T1000 (cell line): ENCODE data around the gene PYROXD2.
"Not testable (repeated sequence)": the region's sequence is repeated elsewhere in the genome, so short reads cannot be mapped to it uniquely, and the experiment has no call there.

Experiments
- DNase-seq: peaks from one replicate; lab custom pipeline; 2025; ENCODE audit warnings: mixed read lengths; lab: John Stamatoyannopoulos, UW

Gene PYROXD2

DNA sequence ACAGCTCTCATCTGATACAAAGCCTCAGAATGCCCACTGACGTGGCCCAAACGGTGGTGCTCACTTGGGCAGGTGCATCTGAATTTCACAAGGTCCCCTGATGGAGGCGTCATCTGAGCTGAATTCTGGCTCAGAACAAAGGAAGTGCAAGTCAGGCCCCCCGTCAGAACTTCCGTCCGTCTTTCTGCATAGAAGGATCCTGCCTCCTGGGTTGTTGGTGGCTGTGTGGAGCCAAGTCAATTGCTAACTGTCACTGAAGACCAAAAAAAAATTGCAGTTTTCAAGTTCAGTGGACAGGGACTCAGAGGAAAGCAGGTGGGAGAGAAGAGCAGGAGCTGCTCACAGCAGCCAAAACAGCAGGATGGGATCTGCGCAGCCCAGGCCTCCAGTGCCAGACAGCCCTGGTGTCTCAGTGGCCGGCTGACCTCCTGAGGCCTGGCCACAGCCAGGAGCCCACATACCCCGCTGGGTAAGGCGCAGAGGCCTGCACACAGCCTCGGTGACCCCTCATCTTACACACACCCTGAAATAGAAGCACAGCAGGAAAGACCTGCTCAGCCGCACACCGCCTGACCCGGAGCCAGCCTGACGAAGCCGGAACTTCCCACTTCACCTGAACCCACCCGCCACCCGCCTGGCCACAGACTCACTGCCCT, 49.4 kb downstream of the PYROXD2 start:
- DNase-seq: no peak

DNA sequence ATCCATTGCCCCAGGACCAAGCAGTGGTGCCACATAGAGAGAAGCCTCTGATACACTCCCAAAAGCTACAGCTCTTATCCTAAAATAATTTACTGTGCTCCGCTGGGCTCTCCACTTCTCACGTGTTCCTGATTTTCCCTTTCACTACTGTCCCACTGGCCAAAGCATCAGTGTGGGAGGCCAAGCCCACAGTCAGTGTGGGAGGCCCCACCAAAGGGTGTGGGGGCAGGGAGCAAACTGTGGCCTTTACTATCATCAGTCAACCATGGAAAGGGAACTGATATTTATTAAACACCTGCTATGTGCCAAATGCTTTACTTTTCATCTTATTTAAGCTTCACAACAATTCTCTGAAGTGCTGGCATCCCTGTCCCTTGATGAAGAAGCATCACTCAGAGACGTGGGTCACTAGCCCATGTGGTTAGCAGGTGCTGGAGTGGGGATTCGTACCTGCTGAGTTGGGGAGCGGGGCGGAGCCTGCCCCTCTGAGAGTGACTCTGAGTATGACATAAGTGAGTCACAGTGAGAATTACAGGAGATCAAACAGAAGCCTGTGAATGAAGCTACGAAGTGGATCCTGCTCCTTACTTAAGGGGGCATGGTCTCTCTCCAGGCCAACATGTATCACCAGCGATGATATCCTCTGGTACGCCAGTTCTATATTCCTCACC, 50.4 kb downstream of the PYROXD2 start:
- DNase-seq: no peak

DNA sequence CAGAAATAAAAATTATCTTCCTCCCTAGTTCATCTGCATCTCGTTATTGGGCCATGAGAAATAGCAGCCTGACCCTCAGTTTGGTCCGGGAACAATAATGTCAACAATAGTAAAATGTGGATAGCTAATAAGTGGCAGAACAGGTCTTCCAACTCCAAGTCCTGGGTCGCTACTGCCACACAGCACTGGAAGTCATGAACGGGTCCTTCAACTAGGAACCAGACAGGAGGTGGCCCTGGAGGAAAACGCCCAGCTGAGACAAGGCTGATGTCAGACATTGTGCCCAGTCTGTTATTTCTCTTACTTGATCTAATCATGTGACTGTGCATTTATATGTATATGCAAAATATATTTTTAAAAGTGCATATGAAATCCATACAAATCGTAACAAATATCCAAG, 51.8 kb downstream of the PYROXD2 start:
- DNase-seq: no peak

DNA sequence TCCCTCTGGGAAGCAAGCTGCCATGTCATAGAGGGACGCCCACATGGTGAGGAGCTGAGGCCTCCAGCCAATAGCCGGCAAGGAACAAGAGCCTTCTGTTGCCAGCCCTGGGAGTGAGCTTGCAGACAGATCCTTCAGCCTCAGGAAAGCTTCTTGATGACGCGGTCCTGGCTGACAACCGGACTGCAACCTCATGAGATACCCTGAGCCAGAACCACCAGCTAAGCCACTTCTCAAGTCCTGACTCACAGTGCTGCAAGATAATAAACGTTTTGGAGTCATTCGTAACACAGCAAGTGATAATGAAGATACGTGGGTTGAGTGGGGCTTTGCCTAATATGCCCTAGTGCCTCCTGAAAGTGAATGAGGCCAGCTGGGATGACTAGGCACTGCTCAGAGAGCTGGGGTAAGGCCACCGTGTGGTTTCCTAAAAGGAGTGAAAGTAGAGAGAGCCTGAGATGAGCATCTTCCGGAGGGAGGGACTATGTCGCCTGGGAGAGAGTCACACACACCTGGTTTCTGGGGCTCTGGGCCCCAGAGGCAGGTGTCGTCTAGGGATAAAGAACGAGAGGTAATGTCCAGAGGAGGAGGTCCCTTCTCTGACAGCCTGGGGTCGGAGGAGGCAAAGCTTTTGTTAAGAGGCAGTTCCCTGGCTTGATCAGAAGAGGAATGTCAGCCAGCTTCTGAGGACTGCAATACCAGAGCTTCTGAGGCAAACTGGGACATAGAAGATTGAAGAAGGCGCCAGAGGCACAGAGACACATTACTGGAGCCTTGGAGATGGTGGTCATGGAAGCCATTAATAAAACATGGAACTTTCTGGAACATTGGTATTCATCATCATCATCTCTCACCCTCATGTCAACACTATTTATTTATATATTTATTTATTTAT, 53.6 kb downstream of the PYROXD2 start:
- peak; percentile 90 for DNase-seq

DNA sequence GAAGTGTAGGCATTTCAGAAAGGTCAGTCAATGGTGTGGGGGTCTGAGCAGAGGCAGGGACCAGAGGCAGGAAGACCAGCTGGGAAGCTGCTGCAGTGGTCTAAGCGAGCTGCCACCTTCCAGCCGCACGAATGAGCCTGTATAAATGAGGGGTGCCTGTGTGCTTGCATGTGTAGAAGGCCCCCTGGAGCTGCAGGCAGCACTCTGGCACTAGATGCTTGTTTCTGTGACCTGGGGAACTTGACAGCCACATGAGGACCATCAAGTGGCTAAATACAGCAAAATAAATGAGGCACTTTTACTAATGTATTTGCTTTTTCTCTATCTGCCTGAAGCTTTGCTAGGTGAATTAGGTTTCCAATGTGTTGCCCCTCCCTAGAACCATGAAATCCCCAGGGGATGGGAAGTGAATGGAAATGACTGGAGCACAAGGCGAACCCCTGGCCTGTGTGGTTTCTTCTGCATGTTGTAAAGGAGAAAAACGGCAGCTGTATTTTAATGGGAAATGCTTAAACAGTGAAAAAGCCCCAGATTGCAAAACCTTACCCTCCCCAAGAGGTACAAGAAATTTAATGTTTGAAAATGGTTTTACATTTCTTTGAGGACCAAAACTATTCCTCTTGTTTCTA, 57.7 kb downstream of the PYROXD2 start:
- DNase-seq: peak; percentile 53

DNA sequence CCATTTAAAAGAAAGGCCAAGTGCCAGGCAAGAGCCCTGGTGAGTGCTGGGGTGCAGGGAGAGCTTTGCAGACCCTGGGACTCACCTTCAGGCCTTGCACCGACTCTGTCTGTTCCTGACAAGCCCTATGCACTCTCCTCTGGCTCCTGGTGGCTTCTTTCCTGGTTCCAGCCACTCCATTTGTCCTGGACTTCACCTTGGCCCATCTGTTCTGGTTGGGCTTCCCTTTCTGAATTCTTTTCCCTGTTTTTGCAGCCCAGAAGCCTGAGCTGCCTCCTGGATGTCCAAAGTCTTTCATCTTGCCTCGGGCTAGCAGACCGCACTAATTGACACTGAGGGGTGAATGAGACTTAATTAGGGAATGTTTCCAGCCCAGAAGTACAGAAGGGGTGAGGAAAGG, 60.5 kb downstream of the PYROXD2 start:
- no peak for DNase-seq

DNA sequence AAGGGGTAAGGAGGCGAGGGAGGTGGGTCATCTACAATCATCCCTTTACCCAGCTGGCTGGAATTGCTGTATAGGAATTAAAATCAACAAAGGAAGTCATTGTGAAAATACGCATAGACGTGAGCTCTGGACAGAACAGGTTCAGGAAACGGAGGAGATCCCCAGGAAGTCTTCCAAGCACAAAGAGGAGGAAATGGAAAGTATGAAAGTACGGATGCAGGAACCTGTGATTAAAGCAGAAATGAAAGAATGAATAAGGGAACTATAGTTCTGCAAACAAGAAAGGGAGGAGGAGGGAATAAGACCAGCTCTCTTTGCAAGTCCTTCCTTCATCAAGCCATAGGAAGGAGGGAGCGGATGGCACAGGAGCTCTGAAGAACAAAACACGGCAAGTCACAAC, 61.8 kb downstream of the PYROXD2 start:
- no peak for DNase-seq

DNA sequence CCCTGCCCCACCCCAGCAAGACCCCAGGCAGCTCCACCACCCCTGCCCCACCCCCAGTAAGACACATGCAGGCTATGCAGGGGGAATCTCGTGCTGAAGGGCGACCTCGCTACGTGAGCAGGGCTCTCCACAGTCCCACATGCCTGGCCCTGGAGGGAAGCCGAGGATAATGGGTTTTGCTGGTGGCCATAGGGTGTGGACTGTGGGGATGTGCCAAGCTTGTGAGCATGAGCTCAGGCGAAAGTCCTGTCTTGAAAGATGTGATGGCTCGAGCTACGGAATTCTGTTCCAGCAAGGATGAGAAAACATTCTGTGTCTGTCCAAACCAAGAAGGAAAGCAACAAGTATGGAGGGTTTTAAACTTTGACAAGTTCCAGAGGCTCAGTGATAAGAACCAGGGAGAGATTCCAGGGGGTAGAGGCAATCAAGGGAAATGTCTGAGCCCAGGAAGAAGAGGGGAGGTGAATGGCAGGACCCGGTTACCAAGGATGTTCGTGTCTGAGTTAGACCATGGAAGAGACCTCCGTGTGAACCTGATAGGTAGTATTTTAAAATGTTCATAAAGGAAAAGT, 63.1 kb downstream of the PYROXD2 start:
- no peak for DNase-seq

DNA sequence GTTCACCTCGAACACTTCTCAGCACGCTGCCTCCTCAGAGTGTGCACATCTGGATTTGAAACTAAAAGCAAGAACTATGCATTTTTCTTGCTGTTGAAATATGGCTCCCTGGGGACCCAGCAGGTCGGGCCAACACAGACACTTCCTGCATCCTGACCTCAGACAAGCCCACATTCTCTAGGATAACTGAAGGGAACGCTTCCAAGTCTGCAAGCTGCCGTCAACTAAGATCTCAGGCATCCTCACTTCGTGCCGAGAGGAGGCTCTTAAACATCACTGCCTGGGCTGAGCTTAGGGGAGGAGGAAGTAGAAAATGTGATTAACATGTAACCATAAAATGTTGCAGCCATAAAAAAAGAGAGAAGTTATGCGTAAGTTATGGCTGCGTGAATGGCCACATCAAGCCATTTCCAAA, 65.5 kb downstream of the PYROXD2 start:
- DNase-seq: peak; percentile 75

DNA sequence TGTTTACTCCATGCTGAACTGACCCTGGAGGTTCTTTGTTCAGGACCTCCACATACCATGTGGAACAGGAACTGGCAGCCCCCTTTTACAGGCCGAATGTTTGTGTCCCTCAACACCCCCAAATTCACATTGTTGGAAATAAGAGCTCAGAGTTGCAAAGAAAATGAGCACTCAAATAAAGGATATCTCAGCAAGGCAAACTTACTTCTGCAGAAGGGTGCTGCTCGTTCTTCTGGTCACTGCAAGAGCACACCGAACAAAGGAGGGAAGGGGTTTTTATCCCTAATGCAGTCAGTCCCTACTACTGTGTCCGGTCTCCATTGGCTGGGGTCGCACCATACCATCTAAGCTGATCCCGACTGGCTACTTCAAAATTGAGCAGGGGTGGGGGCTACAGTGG, 68.1 kb downstream of the PYROXD2 start:
- no peak for DNase-seq

DNA sequence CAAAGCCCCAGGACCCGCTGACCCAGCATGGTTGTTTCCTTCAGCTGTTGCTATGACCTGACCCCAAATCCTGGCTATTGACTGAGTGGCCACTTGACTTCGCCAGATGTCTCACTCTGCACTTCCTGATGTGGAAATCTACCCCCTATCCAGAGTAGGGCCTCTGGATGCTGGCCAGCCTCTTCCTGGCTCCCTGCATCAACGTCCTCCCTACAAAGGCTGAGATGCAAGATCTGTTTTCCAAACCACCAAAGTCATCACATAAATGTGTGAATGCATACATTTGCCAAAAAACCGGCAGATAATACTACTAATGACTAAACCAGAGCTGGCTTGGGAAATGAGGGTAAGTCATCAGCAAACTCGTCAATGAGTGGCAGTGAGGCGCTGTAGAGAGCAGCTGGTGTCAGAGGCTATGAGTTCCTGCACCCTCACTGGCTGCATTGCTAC, 70.4 kb downstream of the PYROXD2 start:
- DNase-seq: no peak

DNA sequence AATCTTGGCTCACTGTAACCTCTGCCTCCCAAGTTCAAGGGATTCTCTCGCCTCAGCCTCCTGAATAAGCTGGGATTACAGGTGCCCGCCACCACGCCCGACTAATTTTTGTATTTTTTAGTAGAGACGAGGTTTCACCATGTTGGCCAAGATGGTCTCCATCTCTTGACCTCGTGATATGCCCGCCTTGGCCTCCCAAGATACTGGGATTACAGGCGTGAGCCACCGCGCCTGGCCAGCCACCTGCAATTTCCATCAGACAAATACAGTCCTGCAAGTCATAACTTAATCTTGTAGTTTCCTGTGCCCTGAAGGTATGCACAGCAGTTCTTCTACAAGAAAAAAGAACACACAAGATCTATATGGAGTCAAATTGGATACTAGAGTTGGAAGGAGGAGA, 73.3 kb downstream of the PYROXD2 start:
- not testable (repeated sequence) for DNase-seq

DNA sequence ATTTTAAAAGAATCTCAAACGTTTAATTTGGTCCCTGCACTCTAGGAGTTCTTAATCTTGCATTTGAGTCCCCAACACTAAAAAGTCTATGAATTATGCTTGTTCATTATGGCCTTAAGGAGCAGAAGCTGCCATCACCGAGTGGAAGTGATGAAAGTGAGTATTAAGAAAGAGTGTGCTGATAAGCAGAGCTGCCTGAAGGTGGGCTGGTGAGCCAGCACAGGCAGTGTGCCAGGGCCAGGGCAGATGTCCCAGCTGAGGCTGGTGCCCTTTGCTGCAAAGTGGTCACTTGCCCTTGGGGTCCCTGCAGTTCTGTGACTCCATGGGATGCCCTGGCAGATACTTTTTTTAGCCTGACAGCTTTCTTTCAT, 74.1 kb downstream of the PYROXD2 start:
- no peak for DNase-seq

DNA sequence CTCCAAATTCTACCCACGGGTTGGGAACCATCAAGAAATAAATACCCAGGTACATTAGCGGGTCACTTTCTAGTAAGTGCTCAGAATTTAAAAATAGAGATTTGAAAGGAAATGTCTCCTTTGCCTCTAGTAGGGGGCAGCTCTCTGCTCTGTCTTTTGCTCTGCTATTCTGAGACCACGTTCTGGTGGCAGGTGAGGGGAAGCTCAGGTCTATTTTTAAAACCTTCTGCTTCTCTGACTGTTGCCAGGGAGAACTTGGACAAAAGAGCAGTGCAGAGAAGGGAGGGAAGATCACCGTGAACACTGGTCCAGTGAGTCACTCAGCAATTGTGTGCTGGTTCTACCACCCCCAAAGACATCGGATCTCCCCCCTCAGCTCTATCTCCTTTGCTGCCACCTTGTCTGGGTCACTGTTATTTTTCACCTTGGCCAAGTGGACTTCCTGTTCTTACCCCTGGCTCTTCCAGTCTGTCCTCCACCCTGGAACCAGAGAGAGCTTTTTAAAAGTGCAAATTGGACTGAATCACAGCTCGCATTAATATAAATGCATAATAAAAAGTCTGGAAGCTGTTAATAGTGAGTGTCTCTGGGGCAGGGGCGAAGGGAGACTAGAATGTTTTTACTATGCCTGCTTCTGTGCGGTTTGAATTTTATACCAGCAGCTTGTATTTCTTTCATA, 74.6 kb downstream of the PYROXD2 start:
- no peak for DNase-seq

DNA sequence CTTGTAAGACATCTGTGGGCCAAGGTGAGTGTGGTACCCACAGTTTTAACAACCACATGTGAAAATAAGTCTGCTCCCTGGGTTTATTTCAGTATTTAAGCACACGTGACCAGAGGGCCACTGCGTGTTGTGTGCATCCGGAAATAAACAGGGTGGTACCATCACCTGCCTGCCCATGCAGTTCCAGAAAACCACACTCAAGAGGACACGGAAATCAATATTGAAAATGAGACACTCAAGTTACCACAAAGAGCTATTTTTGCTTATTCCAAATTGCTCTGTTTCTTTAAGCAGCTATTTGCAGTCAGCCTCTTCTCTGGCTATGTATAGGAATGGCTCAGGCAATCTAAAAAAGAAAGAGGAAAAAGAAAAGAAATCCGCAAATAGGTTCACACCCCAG, 75.2 kb downstream of the PYROXD2 start:
- DNase-seq: no peak

DNA sequence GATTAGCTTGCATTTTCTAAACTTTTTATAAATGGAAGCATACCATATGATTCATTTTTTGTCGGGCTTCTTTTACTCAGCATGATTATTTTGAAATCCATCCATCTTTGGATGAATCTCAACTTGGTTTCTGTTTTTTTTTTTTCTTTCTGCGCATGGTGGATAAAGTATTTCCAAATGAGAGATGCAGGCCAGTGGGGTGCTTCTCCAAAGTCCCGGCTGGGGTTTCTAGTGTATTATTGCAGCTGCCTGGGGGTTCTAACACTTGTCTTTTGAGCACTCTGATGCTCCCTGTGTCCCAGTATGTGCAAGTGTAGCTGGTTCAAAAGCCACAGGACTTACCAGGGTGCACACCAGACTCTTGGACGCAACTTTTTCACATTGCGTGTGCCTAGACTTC, 76.1 kb downstream of the PYROXD2 start:
- DNase-seq: no peak

DNA sequence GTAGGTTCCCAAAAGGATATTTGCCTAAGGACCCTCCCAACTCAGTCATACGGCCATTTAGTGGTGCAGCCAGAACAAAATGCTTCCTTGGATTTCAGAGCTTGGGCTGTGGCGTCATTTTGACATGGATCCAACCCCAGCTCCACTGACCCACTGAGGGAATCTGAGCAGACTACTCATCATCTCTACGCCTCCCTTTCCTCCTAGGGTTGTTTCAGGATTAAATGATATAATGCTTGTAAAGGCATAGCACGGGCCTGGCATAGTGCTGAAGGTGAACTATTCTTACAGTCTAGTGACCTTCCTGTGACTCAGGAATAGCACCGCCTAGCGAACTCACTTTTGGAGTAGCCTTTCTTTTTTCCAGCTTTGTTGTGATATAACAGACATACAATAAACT, 76.7 kb downstream of the PYROXD2 start:
- DNase-seq: no peak

DNA sequence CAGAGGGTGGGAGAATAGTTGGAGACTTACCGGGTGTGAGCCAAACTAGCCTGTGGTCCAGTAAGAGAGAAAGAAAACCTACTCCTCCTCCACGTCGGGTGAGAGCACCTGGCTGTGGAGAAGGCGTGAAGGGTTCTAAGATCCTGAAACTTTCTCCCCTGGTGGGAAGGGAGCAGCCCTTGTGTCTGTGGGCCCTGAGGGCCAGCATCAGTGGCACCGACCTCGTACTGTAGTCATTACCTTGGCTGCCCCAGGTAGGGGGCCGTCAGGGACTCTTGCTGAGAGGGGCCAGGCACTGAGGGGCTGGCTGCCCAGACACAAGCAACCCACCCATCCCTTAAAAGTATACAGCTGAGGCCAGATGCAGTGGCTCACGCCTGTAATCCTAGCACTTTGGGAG, 77.5 kb downstream of the PYROXD2 start:
- no peak for DNase-seq
